BE2C (cell line): Measurements from ENCODE around the gene RANBP3L.

Experiments used
- DNase-seq: peaks from one replicate; pipeline ENCODE4 v3.0.0-alpha.2; 2020
- H3K27me3 ChIP-seq: fragments of 250-450 bp; sonication (Bioruptor Pico); 2 replicates; pipeline ENCODE4 v1.5.1; 2020; ENCODE audit warnings: mild to moderate bottlenecking
- H3K36me3 ChIP-seq: fragments of 250-450 bp; sonication (Bioruptor Pico); 2 replicates; pipeline ENCODE4 v1.5.1; 2020; ENCODE audit warnings: mild to moderate bottlenecking
- H3K4me1 ChIP-seq: fragments of 250-450 bp; sonication (Bioruptor Pico); 2 replicates; pipeline ENCODE4 v1.5.1; 2020
- H3K4me3 ChIP-seq: 2 replicates; pipeline ENCODE4 v1.5.1; 2011; ENCODE audit warnings: low read depth, low read length
- H3K9me3 ChIP-seq: fragments of 250-450 bp; sonication (Bioruptor Pico); 2 replicates; pipeline ENCODE4 v1.5.1; 2020
- TF ChIP-seq, protein P1 (sequence below): IDR thresholded peaks from 2 replicates; pipeline ENCODE4 v1.5.1; 2012; ENCODE audit warnings: mild to moderate bottlenecking, low read depth, low read length

Gene RANBP3L

GRCh38 chr5:36305571-36306326, 4.0 kb upstream of the RANBP3L start:
- TF ChIP-seq, protein P1, sequence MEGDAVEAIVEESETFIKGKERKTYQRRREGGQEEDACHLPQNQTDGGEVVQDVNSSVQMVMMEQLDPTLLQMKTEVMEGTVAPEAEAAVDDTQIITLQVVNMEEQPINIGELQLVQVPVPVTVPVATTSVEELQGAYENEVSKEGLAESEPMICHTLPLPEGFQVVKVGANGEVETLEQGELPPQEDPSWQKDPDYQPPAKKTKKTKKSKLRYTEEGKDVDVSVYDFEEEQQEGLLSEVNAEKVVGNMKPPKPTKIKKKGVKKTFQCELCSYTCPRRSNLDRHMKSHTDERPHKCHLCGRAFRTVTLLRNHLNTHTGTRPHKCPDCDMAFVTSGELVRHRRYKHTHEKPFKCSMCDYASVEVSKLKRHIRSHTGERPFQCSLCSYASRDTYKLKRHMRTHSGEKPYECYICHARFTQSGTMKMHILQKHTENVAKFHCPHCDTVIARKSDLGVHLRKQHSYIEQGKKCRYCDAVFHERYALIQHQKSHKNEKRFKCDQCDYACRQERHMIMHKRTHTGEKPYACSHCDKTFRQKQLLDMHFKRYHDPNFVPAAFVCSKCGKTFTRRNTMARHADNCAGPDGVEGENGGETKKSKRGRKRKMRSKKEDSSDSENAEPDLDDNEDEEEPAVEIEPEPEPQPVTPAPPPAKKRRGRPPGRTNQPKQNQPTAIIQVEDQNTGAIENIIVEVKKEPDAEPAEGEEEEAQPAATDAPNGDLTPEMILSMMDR, result peak; percentile 83
- DNase-seq, result peak; percentile 56
- Histone ChIP-seq H3K4me3 (no peak overlapping the region), H3K9me3 (no peaks in the 10 kb centered on the region), H3K4me1 (no peaks in the 10 kb centered on the region), H3K27me3 (peaks cover 8% of the 10 kb centered on the region), H3K36me3 (no peaks in the 10 kb centered on the region)

GRCh38 chr5:36304095-36304805, 2.5 kb upstream of the RANBP3L start:
- no peaks in the 10 kb centered on the region for H3K4me1 ChIP-seq
- DNase-seq, result no peak
- peaks cover 8% of the 10 kb centered on the region for H3K27me3 ChIP-seq
- TF ChIP-seq, protein P1, result no peak
- H3K9me3 ChIP-seq, result no peaks in the 10 kb centered on the region
- no peak overlapping the region for H3K4me3 ChIP-seq
- H3K36me3 ChIP-seq, result no peaks in the 10 kb centered on the region

DNA sequence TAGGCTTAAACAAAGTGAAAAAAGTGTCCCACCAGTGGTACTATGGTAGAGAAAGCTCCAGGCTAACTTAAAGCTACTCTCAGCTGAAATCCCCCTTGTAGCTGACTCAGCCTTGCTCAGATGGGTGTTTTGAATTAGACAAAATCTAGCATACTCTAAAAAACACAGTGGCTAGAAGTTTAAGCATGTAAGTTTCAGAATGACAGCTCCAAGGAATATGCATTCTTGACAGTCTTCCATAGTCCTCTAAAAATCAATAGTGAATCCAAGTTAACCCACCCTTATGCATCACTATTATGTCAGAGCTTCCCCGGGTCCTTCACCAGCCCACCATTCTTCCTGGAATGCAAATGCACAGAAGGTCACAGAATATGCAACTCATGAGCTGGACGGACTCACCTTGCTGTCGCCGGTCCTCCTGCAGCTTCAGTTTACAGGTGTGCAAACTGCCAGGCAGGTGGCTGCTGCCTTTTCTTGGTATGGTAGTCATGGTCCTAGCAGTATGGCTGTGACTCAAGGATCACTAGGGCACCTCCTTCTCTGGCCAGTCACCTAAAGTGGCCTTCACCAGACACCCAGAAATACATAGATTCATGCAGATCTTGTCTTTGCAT, 668 bp downstream of the RANBP3L start:
- Histone ChIP-seq H3K4me3 (no peak overlapping the region), H3K36me3 (no peaks in the 10 kb centered on the region), H3K4me1 (no peaks in the 10 kb centered on the region), H3K9me3 (no peaks in the 10 kb centered on the region), H3K27me3 (no peaks in the 10 kb centered on the region; the same call in 1 of the 2 replicates)
- no peak for DNase-seq
- TF ChIP-seq, protein P1, result no peak

- Histone ChIP-seq H3K4me1 (no peaks in the 10 kb centered on the region), H3K36me3 (no peaks in the 10 kb centered on the region), H3K27me3 (peaks cover 2% of the 10 kb centered on the region; the same call in 1 of the 2 replicates), H3K4me3 (no peak overlapping the region), H3K9me3 (no peaks in the 10 kb centered on the region)
- TF ChIP-seq, protein P1, result no peak
- DNase-seq, result no peak
Observed at GRCh38 chr5:36300191-36300926, 1.3 kb downstream of the RANBP3L start.

GRCh38 chr5:36298552-36298951, 3.1 kb downstream of the RANBP3L start:
- H3K27me3 ChIP-seq, result peaks cover 2% of the 10 kb centered on the region; the same call in 1 of the 2 replicates
- H3K36me3 ChIP-seq, result no peaks in the 10 kb centered on the region
- H3K4me3 ChIP-seq, result no peak overlapping the region
- TF ChIP-seq, protein P1, result no peak
- no peak for DNase-seq
- no peaks in the 10 kb centered on the region for H3K9me3 ChIP-seq
- H3K4me1 ChIP-seq, result no peaks in the 10 kb centered on the region
